GM18511 (cell line): ENCODE measurements around the gene GRID2IP.
A peak's percentile ranks its signal among the peaks of the same experiment; 100 is the strongest.

ENCODE experiments used
- ATAC-seq: cut with Tn5 transposase; IDR thresholded peaks from one replicate; pipeline ENCODE4 v1.9.1; 2021; ENCODE audit warnings: mild to moderate bottlenecking, moderate library complexity; ENCODE audit not compliant: unreplicated experiment

Gene GRID2IP

DNA sequence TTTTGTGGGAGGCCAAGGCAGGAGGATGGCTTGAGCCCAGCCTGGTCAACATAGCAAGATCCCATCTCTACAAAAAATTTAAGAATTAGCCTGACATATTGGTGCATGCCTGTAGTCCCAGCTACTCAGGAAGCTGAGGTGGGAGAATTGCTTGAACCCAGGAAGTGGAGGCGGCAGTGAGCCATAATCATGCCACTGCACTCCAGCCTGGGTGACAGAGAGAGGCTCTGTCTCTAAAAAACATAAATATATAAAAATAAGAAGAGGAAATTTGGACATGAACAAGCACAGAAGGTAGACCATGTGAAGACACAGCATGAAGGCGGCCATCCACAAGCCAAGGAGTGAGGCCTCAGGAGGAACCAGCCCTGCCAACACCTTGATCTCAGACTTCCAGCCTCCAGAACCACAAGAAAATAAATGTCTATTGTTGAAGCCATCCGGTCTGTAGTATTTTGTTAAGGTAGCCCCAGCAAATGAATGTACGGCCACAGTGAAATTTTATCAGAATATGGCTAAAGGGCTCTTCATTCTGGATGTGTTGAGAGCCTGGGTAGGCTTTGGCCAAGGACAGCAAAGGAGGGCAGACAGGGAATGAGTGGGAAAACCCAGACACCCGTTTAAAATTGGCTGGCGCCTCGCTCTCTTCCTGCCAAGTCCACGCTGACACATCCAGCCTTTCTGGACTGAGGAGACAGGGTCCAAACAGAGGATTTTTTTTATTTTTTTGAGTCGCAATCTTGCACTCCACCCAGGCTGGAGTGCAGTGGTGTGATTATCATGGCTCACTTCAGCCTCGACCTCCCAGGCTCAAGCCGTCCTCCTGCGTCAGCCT is 12.9 kb upstream of the GRID2IP start:
- ATAC-seq = no peak

DNA sequence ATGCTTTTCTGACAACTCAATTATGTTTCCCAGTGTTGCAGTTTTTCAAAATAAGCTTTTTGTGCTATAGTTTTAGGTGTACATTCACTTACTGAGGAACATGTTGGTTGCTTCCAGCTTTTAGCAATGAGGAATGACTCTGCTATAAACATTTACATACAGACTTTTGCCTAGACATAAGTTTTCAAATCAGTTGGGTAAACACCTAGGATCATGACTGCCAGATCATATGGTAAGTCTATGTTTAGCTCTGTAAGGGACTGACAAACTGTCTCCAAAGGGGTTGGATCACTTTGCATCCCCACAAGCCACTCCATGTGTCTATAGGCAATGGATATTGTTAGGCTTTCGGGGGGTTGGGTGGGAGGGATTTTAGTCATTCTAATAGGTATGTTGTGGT is 10.8 kb upstream of the GRID2IP start:
- no peak for ATAC-seq

DNA sequence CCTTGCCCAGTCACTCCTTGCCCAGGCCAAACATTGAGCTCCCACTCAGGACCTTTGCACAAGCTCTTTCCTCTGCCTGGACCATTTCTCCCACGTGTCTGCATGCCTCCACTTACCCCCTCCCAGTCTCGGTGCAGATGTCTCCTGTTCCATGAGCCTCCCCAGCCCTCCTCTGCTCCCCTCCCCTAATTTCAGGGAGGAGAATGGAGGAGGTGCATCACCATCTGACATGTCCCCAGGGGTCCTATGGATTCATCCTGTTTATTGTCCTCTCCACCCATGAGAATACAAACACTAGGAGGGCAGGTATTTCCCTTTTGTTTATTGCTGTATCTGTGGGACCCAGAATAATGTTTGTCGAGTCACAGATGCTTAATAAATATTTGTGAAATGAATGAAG is 8.6 kb upstream of the GRID2IP start:
- ATAC-seq = no peak

DNA sequence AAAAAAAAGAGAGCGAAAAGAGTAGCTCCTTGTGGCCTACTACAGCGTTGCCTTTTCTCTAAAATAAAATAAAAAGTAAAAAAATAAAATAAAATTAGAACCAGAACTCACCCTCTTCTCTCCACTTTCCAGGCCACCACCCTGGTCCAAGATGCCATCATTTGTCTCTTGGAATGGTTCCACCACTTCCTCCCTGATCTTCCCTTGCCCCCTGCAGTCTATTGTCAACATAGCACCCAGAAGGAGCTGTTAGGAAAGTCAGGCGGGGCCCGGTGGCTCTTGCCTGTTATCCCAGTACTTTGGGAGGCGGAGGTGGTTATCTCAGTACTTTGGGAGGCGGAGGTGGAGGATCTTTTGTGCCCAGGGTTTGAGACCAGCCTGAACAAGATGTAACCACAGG is 7.6 kb upstream of the GRID2IP start:
- peak; percentile 45 for ATAC-seq

DNA sequence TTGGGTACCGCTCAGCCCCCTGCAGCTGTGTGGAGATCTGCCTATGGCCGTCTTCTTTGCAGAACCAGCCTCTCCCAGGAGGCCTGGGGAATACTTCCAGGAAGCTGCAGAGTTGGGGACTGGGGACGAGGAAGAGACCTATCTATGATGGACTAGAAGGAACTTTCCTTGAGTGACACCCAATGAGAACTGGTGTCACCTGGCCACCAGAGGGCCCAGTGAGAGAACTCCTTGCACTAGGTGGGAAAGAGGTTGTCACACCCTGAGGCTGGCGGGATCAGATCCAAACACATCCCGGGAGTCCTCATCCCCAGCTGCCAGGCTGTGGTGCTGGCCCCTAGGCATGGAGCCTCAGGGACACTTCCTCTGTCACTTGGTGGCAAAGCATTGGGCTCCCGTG is 4.9 kb upstream of the GRID2IP start:
- no peak for ATAC-seq

DNA sequence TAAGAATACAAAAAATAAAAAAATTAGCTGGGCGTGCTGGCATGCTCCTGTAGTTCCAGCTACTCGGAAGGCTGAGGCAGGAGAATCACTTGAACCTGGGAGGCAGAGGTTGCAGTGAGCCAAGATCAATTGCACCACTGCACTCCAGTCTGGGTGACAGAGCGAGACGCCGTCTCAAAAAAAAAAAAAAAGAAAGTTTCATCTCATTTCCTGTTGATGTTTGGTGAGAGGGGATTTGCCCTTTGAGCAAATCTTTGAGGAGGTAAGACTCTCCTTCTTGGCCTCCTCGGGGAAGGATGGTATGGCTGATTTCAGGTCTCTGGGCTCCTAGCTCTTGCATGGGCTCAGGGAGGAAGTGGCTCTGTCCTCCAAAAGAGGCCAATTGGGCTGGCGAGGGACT is 3.6 kb upstream of the GRID2IP start:
- ATAC-seq = no peak

DNA sequence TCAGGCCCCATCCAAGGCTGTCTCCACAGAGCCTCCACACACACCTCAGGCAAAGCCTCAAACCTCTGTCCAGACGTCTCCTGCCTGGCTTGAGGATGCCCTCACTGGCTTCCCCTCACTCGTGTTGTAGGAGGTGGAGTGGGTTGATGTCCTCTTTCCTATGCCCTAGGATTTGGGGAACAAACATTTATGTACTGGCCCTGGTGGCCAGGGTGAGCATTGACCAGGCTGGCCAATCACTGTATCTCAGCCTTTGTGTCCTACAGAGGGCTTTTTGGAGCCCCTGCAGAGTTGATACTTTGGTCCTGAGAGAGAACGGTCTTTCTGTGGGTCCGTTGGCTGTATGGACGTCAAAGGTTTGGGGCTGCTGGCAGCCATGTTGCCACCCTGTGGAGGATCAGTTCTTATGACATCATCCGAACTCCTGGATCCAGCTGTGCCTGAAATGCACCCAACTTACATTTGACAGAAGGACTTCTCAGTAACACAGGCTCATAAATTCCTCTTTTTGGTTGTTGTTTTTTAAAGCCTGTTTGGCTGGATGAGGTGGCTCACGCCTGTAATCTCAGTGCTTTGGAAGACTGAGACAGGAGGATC is 2.3 kb upstream of the GRID2IP start:
- no peak for ATAC-seq

DNA sequence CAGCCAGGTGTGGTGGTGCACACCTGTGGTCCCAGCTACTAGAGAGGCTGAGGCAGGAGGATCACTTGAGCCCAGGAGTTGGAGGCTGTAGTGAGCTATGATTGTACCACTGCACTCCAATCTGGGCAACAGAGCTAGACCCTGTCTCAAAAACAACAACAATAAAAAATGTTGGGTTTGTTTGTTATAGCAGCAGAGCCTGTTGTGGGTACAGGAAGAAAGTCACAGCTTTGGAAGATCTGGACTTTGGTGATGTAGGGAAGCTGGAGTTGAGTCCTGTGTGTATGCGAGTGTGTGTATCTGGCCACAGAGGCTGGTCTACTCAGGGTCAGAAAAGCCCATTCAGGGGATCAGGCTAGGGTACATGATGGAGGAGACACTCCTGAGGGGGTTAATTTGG is 3.9 kb downstream of the GRID2IP start:
- no peak for ATAC-seq

DNA sequence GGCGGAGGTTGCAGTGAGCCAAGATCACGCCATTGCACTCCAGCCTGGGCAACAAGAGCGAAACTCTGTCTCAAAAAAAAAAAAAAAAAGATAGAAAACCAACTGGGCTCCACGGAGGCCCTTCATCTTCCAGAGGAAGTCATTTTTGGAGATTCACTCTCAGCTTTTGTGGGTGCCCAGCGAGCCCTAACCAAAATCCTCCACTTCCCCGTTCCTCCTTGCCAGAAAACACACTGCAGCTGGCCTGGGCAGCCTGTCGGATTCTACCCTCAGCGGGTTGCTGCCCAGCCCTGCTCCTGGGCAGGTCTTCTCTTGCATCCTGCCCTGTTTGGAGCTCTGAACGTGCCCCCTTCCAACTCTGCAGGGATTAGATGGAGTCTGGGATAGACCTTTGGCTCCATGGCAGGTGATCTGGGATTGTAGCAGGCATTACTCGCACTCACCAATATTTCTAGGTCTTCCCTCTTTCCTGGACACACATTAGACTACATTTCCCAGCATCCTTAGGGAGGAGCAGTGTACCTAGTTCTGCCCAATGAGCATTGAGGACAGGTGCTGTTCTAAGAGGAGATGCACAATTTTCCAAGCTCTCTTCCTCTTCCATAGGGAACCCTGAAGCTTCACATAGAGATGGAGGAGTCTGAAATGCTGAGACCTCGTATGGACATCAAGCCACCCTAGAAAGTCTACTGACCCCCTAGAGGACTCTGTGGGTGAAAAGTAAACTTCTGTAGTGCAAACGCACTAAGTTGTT is 4.6 kb downstream of the GRID2IP start:
- no peak for ATAC-seq

DNA sequence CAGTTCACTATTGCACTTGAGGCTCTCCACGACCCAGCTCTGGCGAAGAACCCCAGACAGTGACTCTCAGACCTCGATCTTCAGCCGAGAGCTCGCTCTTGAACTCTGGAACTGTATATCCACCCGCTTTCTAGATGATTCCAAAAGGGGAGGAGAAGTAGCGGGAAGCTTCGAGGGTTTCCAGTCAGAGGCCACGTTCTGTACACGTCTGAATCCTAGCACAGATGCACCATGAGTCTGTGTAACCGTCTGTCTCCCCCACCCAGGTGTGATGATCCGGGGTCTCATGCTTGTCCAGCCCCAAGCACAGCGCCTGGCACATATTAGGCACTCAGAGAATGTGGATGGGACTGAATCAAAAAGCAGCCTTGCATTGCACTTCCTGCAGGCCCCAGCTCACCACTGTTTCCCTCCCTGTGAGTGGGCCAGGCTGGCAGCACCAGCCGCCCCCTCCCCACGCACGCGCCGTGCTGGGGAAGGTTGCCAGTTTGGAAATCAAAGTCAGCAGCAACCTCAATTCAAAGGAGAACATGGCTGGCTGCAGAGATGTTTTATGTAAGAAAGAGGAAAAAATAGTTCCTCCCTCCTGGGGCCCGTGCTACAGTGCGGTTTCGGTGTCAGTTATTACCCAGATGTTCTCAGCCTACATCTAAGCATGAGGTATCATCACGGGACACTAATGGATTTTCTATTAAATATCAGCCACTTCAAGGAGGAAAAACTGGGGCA is 5.7 kb downstream of the GRID2IP start:
- ATAC-seq = peak; percentile 62

DNA sequence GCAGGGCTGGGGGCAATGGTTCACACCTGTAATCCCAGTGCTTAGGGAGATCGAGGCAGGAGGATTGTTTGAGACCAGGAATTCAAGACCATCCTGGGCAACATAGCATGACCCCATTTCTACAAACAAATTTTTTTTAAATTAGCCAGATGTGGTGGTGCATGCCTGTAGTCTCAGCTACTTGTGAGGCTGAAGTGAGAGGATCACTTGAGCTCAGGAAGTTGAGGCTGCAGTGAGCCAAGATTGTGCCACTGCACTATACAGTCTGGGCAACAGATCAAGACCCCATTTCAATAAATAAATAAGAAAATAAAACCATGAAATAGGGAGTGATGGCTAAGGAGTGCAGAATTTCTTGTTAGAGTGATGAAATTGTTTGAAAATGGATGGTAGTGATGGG is 8.9 kb downstream of the GRID2IP start:
- ATAC-seq = no peak

DNA sequence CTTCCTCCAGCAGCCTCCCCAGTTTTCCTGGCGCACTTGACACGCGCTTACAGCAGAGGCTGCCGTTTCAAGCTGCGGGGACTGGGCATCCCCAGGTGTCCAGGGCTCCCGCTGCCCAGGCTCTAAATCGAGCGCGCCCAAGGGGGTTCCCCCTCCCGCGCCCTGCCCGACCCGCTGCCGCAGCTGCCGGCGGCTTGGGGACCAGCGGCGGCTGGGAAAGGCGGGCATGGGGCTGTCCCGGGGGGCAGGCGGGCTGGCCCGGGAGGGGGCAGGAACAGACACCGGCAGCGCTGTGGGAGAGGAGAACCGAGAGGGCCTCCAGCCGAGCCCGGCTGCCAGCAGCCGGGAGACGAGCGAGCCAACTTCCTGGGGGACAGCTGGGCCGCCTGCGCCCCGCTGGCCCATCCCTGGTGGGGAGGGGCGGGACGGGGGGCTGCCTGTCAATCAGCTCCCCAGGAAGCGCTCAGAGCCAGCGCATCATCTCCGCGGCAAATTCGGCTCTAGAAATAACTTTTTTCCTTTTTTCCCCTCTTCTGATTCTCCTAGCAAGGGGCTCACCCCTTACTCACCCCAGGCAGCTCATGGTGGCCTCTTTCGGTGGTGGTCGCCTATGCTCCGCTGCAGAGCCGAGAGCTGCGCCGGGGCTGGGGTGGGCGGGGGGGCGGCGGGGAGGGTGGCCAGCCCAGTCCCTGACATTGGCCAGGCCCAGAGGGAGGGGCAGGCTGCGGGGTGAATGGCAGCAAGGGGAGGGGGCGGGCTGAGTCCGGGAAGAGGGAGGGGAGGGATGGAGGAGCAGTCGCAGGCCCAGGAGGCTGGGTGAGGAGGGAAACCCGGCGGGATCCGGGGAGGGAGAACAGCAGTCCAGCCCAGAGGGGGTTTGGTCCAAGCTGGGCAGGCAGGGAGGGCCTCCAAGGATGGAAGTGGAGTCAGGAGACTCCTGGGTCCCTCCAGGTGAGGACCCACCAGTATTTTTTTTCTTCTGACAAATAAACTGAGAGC is 14.7 kb downstream of the GRID2IP start:
- ATAC-seq = no peak

DNA sequence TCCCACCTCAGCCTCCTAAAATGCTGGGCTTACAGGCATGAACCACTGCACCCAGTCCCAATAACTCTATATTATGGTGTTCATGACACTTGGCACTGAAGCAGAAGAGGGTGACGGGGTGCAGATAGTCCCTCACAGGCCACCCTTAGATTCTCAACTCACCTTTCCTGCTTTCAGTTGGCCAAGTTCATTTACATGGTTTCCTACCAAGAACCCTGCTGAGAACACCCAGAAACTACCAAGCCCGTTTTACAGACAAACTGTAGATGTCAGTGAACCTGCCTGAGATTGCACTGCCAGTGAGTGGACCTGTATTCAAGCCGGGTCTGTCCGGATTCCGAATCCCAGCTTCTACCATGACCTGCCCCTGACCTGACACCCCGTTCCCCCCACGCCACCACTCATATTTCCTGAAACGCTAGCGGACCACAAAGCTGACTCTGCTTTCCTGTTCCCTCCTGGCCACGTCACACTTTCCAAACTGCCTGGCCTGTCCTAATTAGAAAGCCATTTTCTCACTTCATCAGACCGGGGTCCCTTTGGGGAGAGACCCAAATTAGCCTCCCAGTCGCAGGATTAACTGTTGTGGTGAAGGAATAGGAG is 17.3 kb downstream of the GRID2IP start:
- ATAC-seq = peak; percentile 60

DNA sequence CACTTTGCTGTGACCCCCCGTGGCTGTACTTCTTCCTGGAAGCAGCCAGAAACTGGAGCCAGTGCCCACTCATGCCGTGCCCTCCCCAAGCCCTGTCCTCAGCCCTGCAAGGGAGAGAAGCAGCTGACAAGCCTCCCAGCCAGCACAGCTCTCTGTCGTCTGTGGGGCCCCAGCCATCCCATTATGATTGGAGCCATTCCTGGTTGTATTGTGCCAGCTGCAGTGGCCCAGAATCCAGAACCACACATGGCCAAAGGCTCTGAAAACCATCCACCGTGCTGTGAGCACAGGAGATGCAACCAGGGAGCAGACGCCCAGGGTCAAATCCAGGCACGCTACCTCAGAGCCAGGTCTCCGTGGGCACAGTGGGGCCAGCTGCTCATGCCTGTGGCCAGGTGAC is 18.7 kb downstream of the GRID2IP start:
- ATAC-seq = no peak

DNA sequence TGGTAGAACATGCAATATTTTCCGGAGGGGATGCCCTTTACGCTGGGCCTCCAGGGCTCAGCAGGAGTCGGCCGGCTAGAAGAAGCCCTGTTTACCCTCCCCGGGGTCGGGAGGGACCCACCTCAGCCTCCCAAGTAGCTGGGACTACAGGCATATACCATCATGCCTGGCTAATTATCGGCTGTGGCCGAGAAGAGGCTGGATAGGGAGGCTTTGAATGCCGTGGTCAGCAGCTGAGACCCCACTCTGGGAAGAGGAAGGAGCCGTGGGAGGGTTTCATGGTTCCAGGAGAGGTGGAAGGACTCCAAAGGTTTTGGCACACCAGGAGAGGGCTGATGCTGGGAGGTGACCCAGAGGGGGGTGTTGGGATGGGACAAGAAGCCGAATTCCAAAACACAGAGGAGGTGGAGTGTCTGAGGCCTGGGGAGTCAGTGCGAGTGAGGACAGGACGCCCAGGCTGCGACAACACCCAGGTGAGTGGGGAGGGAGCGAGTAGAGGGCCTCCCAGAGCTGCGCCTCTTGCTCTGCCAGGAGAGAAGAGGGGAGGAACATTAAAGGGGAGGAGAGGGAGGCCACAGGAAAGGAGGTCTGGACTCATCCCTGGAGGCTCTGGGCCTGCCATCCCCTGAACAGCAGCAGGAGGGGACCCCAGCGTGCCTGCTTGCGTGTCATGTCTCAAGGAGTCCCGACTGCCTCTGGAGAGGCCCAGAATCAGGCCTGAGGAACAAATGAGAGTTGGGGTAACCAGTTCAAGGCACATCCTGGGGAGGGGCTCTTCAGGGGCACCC is 19.6 kb downstream of the GRID2IP start:
- no peak for ATAC-seq

DNA sequence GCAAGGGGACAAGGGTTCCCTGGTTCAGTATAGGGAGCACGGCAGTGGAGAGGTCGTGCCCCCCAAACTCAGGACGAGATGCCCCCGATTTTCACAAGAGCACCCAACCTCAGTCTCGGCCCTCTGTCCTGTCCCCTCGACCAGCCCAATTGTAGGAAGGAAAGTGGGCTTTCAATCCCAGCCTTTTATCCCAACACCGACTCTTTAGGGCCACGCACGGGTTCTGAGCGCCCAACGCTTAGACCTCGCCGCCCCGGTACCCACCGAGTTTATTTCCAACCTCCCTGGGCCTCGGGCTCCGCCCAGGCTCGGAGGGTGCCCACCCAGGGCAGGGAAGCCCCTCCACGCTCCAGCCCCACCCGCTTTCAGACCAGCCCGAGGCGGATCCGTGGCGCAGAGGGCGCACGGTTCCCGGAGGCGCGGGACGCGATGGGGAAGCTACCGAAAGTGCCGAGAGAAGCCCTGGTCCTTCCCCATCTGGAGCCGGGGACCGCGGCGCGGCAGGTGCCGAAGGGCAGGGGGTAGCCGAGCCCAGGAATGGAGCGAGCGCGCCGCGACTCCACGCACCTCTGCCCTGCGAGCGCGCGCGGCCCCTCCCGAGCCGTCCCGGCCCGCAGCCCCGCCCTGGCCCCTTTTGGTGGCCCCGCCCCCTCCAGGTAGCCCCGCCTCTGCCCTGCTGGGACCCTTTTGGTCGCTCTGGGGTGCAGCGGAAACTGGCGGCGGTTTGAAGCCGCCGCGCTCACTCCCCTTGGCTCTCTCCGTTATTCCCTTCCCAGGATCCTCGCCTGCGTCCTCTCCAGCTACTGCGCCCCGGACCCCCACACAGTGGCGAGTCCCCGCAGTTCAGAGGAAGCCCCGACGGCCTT is 20.4 kb downstream of the GRID2IP start:
- ATAC-seq = no peak

DNA sequence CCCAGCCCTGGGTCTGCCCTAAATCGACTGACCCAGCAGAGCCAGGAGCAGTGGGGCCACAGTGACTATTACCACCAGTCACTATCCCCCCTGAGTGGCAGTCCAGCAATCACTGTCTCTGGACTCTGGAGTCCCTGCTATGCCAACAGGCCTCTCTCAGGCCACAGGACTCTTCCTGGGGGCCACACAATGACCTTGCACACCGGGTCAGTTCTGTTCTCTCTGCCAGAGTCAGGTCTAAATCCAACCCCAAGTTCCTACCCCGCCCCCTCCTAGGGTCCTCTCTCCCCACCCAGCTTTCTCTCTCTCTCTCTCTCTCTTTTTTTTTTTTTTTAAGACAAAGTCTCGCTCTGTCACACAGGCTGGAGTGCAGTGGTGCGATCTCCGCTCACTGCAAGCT is 21.6 kb downstream of the GRID2IP start:
- ATAC-seq = no peak
